Nasal cavity respiratory epithelium epithelial cell of viscerocranial mucosa (primary cell): ENCODE data around the gene SLC49A3. TPM values are rescaled to one million over a fixed set of nuclear protein-coding genes. Genes with fewer than 3 reads are reported as not detected.

Experiments
- total RNA-seq: library from RNA; depleted of rRNA; stranded (reverse); fragments of >200 nt; gene quantifications from 2 replicates; pipeline ENCODE4 v1.2.3, GENCODE V29; 2014

The SLC49A3 gene
- total RNA-seq, result 0.34 and 1.4 TPM in 2 replicates

DNA sequence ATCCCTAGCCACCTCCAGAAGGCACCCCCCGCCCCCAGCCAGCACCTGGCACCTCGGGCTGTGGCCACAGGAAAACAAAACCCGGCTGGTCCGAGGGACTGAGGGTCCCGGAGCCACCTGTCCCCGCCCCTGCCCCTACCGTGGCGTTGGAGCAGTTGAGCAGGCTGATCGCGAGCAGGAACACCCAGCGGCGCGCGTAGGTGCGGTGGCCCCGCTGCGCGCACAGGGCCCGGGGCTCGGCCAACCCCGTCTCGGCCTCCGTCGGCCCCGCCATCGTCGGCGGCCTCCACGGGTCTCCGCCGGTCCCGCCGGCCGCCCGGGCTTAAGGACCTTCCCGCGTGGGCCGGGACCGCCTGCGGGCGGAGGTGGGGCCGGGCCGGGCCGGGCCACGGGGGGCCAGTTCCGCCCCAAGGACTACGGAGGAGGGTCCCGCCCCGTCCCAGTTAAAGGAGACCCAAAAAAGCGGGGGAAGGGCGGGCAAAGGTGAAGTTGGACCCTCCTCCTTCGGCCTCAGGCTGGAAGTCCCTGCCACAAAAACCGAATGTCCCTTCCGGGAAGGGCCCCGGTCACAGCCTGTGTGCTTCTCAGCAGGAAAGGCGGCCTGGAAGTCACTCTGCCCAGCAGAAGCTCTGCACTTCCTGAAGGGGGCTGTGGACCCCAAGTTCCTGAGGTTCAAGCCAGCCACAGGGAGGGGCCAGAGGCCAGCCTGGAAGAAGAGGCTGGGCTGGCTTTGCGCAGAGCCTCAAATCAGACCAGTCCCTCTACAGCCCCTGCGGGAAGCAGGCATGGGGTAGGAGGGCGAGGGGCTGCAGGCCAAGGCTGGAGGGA lies at the start of gene SLC49A3:
Gene SLC49A3, minus strand, starts transcription at position 298 of the 828 bp plus-strand sequence. Its CDS starts 24 bp downstream, at position 274.

DNA sequence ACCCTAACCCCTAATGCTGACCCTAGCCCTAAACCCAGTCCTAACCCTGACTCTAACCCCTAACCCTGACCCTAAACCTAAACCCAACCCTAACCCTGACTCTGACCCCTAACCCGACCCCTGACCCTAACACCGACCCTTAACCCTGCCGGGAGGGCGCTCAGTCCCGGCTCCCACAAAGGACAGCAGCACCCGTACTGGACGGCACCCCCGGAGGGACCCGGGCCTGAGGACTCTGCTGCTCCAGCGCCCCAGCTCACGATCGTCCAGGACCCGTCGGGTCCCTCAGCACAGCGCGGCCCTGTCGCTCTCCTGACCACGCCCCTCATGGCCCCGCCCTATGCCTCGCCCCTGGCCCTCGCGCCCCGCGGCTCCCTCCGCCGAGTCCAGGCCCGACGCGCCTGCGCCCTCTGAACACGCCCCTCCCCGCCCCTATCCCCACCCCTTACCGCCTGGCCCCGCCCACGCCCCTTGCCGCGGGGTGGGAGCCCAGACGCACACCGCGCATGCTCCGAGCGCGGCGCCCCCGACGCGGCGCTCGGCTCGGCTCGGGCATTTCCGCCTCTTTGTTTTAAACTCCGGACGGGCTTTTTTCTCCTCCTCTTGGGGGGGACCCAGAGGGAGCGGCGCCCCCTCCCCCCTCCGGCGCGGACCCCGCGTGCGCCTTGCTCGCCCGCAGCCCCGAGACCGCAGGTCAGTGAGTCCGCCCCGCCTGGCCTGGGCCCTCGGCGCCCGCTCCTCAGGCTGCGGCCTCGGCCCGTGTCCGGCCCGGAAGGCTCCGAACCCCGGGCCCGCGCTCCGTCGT lies 16.5 kb upstream of the SLC49A3 start, which contains the start of gene PCGF3:
Gene PCGF3, plus strand, starts transcription at position 555 of the 805 bp plus-strand sequence. CDS start 27,849 bp downstream, outside the sequence.

DNA sequence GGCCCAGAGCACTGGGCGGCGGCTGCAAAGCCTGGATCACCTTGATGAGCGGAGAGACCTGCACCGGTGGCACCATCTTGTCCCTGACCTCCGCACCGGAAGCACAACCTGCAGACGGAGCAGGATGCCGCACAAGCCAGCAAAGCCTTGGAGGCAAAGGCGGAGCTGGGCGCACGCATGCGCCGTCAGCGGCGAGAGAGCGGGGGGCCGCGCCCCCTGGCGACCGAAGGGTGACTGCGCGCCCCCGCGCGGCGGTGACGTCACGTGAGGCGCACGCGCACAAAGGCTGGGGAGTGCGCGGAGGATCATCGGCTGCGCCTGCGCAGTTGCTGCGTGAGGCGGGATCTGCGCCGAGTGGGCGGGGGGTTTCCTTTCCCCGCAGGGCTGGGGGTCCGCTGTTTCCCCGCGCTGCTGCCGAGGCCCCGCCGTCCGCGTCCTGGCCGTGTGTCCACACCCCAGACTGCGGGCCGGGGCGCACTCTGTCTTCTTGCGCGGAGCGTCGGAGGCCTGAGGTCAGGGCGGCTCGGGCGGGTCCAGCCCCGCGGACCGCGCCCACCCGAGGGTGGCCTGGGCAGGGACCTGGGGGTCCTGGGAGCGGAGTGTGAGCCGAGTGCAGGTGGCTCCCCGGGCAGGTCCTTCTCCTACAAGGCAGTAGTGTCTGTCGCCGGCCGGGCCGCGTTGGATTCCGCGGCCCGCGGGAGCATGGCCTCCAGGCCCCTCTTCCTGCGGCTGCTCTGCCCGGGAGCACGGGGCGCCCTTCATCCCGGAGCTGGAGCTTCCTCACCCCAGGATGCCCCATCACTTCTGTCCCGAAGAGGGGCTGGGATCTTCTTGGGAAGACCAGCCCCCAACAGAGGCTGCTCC lies 14.5 kb downstream of the SLC49A3 start, which contains the start of the genes ATP5ME and MYL5:
Gene ATP5ME, minus strand, starts transcription at position 105 of the 864 bp plus-strand sequence. Its CDS starts 29 bp downstream, at position 76.
Gene MYL5, plus strand, starts transcription at position 371 of the 864 bp plus-strand sequence. CDS start 3,485 bp downstream, outside the sequence.

Other genes with a start within 250 kb of the SLC49A3 start
- gene ZNF721, start 190.0 kb downstream of the SLC49A3 start, total RNA-seq, result 21.9 and 42.9 TPM in 2 replicates
- gene PIGG, start 189.9 kb downstream of the SLC49A3 start, total RNA-seq, result 45.8 and 74.4 TPM in 2 replicates
- not detected in 2 replicates for gene TMEM271, start 112.9 kb downstream of the SLC49A3 start, total RNA-seq
- gene PDE6B, start 63.6 kb downstream of the SLC49A3 start, total RNA-seq, result 0.64 and 1.0 TPM in 2 replicates
- 102 and 146 TPM in 2 replicates for gene ATP5ME, start 14.9 kb downstream of the SLC49A3 start, total RNA-seq
- 4.1 and 7.8 TPM in 2 replicates for gene MYL5, start 14.6 kb downstream of the SLC49A3 start, total RNA-seq
- gene PCGF3, start 16.7 kb upstream of the SLC49A3 start, total RNA-seq, result 27.7 and 71.0 TPM in 2 replicates
- 0.21 TPM in 1 of 2 replicates, not detected in the other for gene CPLX1, start 137.0 kb upstream of the SLC49A3 start, total RNA-seq
- 67.0 and 91.8 TPM in 2 replicates for gene GAK, start 243.2 kb upstream of the SLC49A3 start, total RNA-seq
- gene TMEM175, start 243.3 kb upstream of the SLC49A3 start, total RNA-seq, result 6.5 and 14.5 TPM in 2 replicates